ENCODE data around the gene ATXN1L. TPM values are rescaled to one million over a fixed set of nuclear protein-coding genes. Genes with fewer than 3 reads are reported as not detected.

Gene ATXN1L
- total and polyA plus RNA-seq, 4 donors, result 5.7 to 15.0 (median 8.5) TPM

GRCh38 chr16:71852158-71852557 lies 6.4 kb downstream of the ATXN1L start:
- Histone ChIP-seq H3K9me3 (ENCODE audit: control insufficient read depth in 4 of 4, low read length in 3 of 4) (no peaks in the 10 kb centered on the region), H3K36me3 (ENCODE audit: control insufficient read depth in 4 of 4, insufficient read depth in 3 of 4, low read depth in 1 of 4, low read length in 3 of 4) (peaks cover 11 to 54% (median 26%) of the 10 kb centered on the region in 4 donors), H3K27ac (ENCODE audit: low read depth in 1 of 2, low read length in 2 of 2) (no peak overlapping the region), H3K9ac (ENCODE audit: low read depth in 1 of 2, low read length in 2 of 2) (no peak overlapping the region), H3K4me1 (ENCODE audit: control insufficient read depth in 4 of 4, insufficient read depth in 4 of 4, low read length in 3 of 4) (peaks cover 0 to 5% (median 2%) of the 10 kb centered on the region in 4 donors), H3K4me3 (ENCODE audit: low read depth in 1 of 3, low read length in 3 of 3) (no peak overlapping the region), H3K27me3 (ENCODE audit: control insufficient read depth in 4 of 4, insufficient read depth in 4 of 4, low read length in 3 of 4) (no peaks in the 10 kb centered on the region)
- no peak for TF ChIP-seq NR2F2 (IDR thresholded peaks at IDR 0.05)
- no peak for TF ChIP-seq TAF1 (conservative IDR thresholded peaks at IDR 0.05)
- no peak for TF ChIP-seq ZBTB33 (IDR thresholded peaks at IDR 0.05)
- TF ChIP-seq RAD21 (IDR thresholded peaks at IDR 0.05), result no peak
- TF ChIP-seq REST (IDR thresholded peaks at IDR 0.05), result no peak
- no peak for TF ChIP-seq MAX (IDR thresholded peaks at IDR 0.05)
- no peak for TF ChIP-seq CTCF (IDR thresholded peaks at IDR 0.05; ENCODE audit: low read depth, low read length, missing input control)
- TF ChIP-seq JUND (IDR thresholded peaks at IDR 0.05), result no peak
- no peak for TF ChIP-seq FOXA2 (IDR thresholded peaks at IDR 0.05)
- no peak for TF ChIP-seq FOXA1 (IDR thresholded peaks at IDR 0.05)
- no peak for TF ChIP-seq SP1 (IDR thresholded peaks at IDR 0.05)
- TF ChIP-seq EGR1 (IDR thresholded peaks at IDR 0.05; ENCODE audit: low read depth in 2 of 2), result no peak
- no peak for TF ChIP-seq HNF4G (IDR thresholded peaks at IDR 0.05)
- TF ChIP-seq GABPA (IDR thresholded peaks at IDR 0.05 in 1 of 2, conservative IDR thresholded peaks at IDR 0.05 in 1 of 2), result no peak
- no peak for TF ChIP-seq RXRA (IDR thresholded peaks at IDR 0.05)
- no peak for TF ChIP-seq YY1 (IDR thresholded peaks at IDR 0.05)
- no peak for TF ChIP-seq HNF4A (conservative IDR thresholded peaks at IDR 0.05)
- no peak for DNase-seq (ENCODE audit: low spot score)
- 89% methylated on average over 3 of the region's 3 CpGs for WGBS

- no peak overlapping the region for H3K4me3 ChIP-seq (ENCODE audit: low read depth in 1 of 3, low read length in 3 of 3)
- no peak overlapping the region for H3K27ac ChIP-seq (ENCODE audit: low read depth in 1 of 2, low read length in 2 of 2)
- H3K27me3 ChIP-seq (ENCODE audit: control insufficient read depth in 4 of 4, insufficient read depth in 4 of 4, low read length in 3 of 4), result no peaks in the 10 kb centered on the region
- no peak for DNase-seq (ENCODE audit: low spot score)
- peaks cover 11 to 54% (median 26%) of the 10 kb centered on the region in 4 donors for H3K36me3 ChIP-seq (ENCODE audit: control insufficient read depth in 4 of 4, insufficient read depth in 3 of 4, low read depth in 1 of 4, low read length in 3 of 4)
- H3K9me3 ChIP-seq (ENCODE audit: control insufficient read depth in 4 of 4, low read length in 3 of 4), result no peaks in the 10 kb centered on the region
- no peak overlapping the region for H3K9ac ChIP-seq (ENCODE audit: low read depth in 1 of 2, low read length in 2 of 2)
- WGBS, result over 99% methylated on average over 4 of the region's 4 CpGs
- peaks cover 0 to 1% (median 0%) of the 10 kb centered on the region in 4 donors for H3K4me1 ChIP-seq (ENCODE audit: control insufficient read depth in 4 of 4, insufficient read depth in 4 of 4, low read length in 3 of 4)
- no peak for TF ChIP-seq GABPA (IDR thresholded peaks at IDR 0.05 in 1 of 2, conservative IDR thresholded peaks at IDR 0.05 in 1 of 2)
- no peak for TF ChIP-seq NR2F2 (IDR thresholded peaks at IDR 0.05)
- no peak for TF ChIP-seq HNF4G (IDR thresholded peaks at IDR 0.05)
Measured at GRCh38 chr16:71852561-71852960, 6.8 kb downstream of the ATXN1L start.
